GM18508 (cell line): ENCODE measurements around the gene MYEF2.

Source experiments
- ATAC-seq: cut with Tn5 transposase; IDR thresholded peaks from one replicate; pipeline ENCODE4 v1.9.1; 2021; ENCODE audit warnings: moderate number of reproducible peaks; ENCODE audit not compliant: insufficient read depth, unreplicated experiment

The MYEF2 gene

GRCh38 chr15:48147358-48147757 lies 30.7 kb downstream of the MYEF2 start:
- no peak for ATAC-seq

GRCh38 chr15:48145923-48146322 lies 32.2 kb downstream of the MYEF2 start:
- no peak for ATAC-seq

- ATAC-seq: no peak
These were observed 33.2 kb downstream of the MYEF2 start for GRCh38 chr15:48144889-48145288.

- no peak for ATAC-seq
These were observed 34.2 kb downstream of the MYEF2 start for GRCh38 chr15:48143856-48144255.

- ATAC-seq: no peak
These were observed 45.2 kb downstream of the MYEF2 start for GRCh38 chr15:48132874-48133273.

- no peak for ATAC-seq
These were observed 46.8 kb downstream of the MYEF2 start for GRCh38 chr15:48131324-48131723.

GRCh38 chr15:48126667-48127355 lies 51.3 kb downstream of the MYEF2 start:
- no peak for ATAC-seq

GRCh38 chr15:48121849-48122248 lies 56.2 kb downstream of the MYEF2 start:
- no peak for ATAC-seq

GRCh38 chr15:48120745-48121144 lies 57.4 kb downstream of the MYEF2 start, which contains the start of gene SLC24A5:
Gene SLC24A5, plus strand, starts transcription at chr15:48120990. Its CDS starts 55 bp downstream, at chr15:48121045.
- ATAC-seq: no peak

- ATAC-seq: no peak
These were observed 58.8 kb downstream of the MYEF2 start for GRCh38 chr15:48119277-48119676.

- ATAC-seq: no peak
These were observed 65.9 kb downstream of the MYEF2 start for GRCh38 chr15:48112242-48112641.

- no peak for ATAC-seq
These were observed 68.1 kb downstream of the MYEF2 start for GRCh38 chr15:48109856-48110531.

- ATAC-seq: no peak
These were observed 68.9 kb downstream of the MYEF2 start for GRCh38 chr15:48109212-48109611.

GRCh38 chr15:48105936-48106335 lies 72.2 kb downstream of the MYEF2 start:
- ATAC-seq: no peak

- no peak for ATAC-seq
These were observed 74.4 kb downstream of the MYEF2 start for GRCh38 chr15:48103647-48104046.

- ATAC-seq: no peak
These were observed 75.9 kb downstream of the MYEF2 start for GRCh38 chr15:48102167-48102566.

GRCh38 chr15:48101376-48101961 lies 76.6 kb downstream of the MYEF2 start:
- no peak for ATAC-seq

- ATAC-seq: no peak
These were observed 80.8 kb downstream of the MYEF2 start for GRCh38 chr15:48097264-48097663.

- no peak for ATAC-seq
These were observed 81.3 kb downstream of the MYEF2 start for GRCh38 chr15:48096813-48097212.

GRCh38 chr15:48096355-48096786 lies 81.7 kb downstream of the MYEF2 start:
- ATAC-seq: no peak

- no peak for ATAC-seq
These were observed 86.6 kb downstream of the MYEF2 start for GRCh38 chr15:48091522-48091921.
